Measurements from ENCODE around the gene MICALL1.

The MICALL1 gene

GRCh38 chr22:37893583-37893983, 12.5 kb upstream of the MICALL1 start:
- Histone ChIP-seq H3K9ac (ENCODE audit: low read length) (no peak overlapping the region), H3K27me3 (ENCODE audit: control insufficient read depth in 1 of 2, insufficient read depth in 2 of 2, low read length in 2 of 2) (no peaks in the 10 kb centered on the region), H3K27ac (ENCODE audit: low read depth, low read length) (peak overlapping the region; percentile 91), H3K4me1 (ENCODE audit: insufficient read depth, low read length) (peaks cover 53% of the 10 kb centered on the region), H3K4me3 (ENCODE audit: low read depth in 1 of 2, low read length in 2 of 2) (no peak overlapping the region), H3K9me3 (ENCODE audit: low read length) (no peaks in the 10 kb centered on the region), H3K36me3 (ENCODE audit: insufficient read depth, low read length) (peaks cover 13% of the 10 kb centered on the region)

DNA sequence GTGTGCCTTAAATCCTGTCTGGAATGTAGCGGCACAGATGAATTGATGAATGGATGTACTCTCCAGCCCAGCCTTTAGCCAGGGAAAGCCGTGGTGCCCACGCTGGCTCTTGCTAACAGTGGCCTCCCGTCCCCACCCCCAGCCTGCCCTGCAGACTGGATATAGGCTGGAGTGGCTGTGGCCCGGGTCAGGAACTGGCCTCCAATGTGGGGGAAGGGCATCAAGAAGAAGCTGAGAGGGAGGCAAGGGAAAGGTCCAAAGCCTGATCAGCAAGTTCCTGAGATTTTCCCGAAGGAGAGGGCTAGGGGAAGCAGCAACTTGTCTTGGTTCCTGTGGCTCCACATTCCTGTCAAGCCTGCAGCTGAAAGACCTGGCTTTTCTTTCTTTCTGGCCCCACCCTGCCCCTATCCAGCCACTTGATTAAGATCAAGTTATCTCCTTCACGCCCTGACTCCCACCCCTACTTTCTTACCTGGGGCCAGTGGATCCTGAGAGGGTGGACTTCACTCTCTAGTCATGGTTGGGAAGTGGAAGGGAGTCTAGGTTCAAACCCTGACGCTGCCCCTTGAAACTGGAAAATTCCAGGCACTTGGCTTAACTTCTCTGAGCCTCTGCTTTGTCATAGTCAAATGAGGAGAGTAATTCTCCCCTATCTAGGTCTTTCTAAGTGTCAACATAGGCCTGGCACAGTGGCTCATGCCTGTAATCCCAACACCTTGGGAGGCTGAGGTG, 11.0 kb upstream of the MICALL1 start:
- Histone ChIP-seq H3K27ac (ENCODE audit: low read depth, low read length) (peak overlapping the region; percentile 56), H3K4me3 (ENCODE audit: low read depth in 1 of 2, low read length in 2 of 2) (no peak overlapping the region), H3K36me3 (ENCODE audit: insufficient read depth, low read length) (peaks cover 2% of the 10 kb centered on the region), H3K9ac (ENCODE audit: low read length) (no peak overlapping the region), H3K27me3 (ENCODE audit: control insufficient read depth in 1 of 2, insufficient read depth in 2 of 2, low read length in 2 of 2) (no peaks in the 10 kb centered on the region), H3K9me3 (ENCODE audit: low read length) (no peaks in the 10 kb centered on the region), H3K4me1 (ENCODE audit: insufficient read depth, low read length) (peaks cover 51% of the 10 kb centered on the region)

DNA sequence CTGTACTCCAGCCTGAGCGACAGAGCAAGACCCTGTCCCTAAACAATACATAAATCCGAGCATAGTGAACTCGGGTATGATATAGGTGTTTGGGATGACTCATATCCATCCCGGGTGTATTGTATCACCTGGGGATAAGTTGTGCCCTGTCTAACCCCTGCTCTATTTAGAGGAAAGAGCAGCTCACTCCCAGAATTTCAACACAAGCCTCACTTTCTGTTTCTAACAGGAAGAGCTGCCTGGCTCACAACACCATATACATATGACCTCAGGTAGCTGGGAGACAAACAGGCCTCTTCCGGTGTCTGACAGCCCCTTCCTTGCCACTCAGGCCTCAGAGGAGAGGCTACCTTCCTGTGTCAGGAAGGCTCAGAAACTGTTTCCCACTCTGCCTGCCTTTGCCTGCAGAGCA, 9.9 kb upstream of the MICALL1 start:
- Histone ChIP-seq H3K4me1 (ENCODE audit: insufficient read depth, low read length) (peaks cover 51% of the 10 kb centered on the region), H3K4me3 (ENCODE audit: low read depth in 1 of 2, low read length in 2 of 2) (no peak overlapping the region), H3K36me3 (ENCODE audit: insufficient read depth, low read length) (no peaks in the 10 kb centered on the region), H3K27ac (ENCODE audit: low read depth, low read length) (peak overlapping the region; percentile 38), H3K9ac (ENCODE audit: low read length) (no peak overlapping the region), H3K9me3 (ENCODE audit: low read length) (no peaks in the 10 kb centered on the region), H3K27me3 (ENCODE audit: control insufficient read depth in 1 of 2, insufficient read depth in 2 of 2, low read length in 2 of 2) (no peaks in the 10 kb centered on the region)

DNA sequence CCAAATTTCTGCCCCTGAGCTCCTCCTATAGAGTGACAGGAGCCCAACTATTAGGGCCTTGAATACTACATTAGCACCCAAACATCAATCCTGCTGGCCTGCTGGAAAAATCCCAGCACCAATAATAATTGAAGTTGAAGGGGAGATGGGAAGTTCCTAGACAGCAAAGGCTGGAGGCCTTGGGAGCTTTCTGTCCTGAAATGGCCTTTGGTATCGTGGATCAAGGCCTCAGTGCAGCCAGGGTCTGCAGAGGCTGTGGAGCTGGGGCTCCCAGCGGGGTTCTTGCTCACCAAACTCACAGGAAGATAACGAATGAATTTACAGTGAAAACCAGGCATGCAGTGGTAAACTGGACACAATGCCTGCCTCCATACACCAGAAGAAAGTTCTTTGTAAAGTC, 9.2 kb upstream of the MICALL1 start:
- Histone ChIP-seq H3K27me3 (ENCODE audit: control insufficient read depth in 1 of 2, insufficient read depth in 2 of 2, low read length in 2 of 2) (no peaks in the 10 kb centered on the region), H3K4me3 (ENCODE audit: low read depth in 1 of 2, low read length in 2 of 2) (no peak overlapping the region), H3K9ac (ENCODE audit: low read length) (no peak overlapping the region), H3K9me3 (ENCODE audit: low read length) (no peaks in the 10 kb centered on the region), H3K27ac (ENCODE audit: low read depth, low read length) (peak overlapping the region; percentile 63), H3K4me1 (ENCODE audit: insufficient read depth, low read length) (peaks cover 44% of the 10 kb centered on the region), H3K36me3 (ENCODE audit: insufficient read depth, low read length) (no peaks in the 10 kb centered on the region)

- Histone ChIP-seq H3K9me3 (ENCODE audit: low read length) (no peaks in the 10 kb centered on the region), H3K27ac (ENCODE audit: low read depth, low read length) (peak overlapping the region; percentile 58), H3K36me3 (ENCODE audit: insufficient read depth, low read length) (no peaks in the 10 kb centered on the region), H3K27me3 (ENCODE audit: control insufficient read depth in 1 of 2, insufficient read depth in 2 of 2, low read length in 2 of 2) (no peaks in the 10 kb centered on the region), H3K4me1 (ENCODE audit: insufficient read depth, low read length) (peaks cover 35% of the 10 kb centered on the region), H3K4me3 (ENCODE audit: low read depth in 1 of 2, low read length in 2 of 2) (no peak overlapping the region), H3K9ac (ENCODE audit: low read length) (no peak overlapping the region)
Measured at GRCh38 chr22:37897807-37898206, 8.3 kb upstream of the MICALL1 start.

GRCh38 chr22:37898441-37899181, 7.5 kb upstream of the MICALL1 start:
- H3K27ac ChIP-seq (ENCODE audit: low read depth, low read length), result no peak overlapping the region
- no peaks in the 10 kb centered on the region for H3K27me3 ChIP-seq (ENCODE audit: control insufficient read depth in 1 of 2, insufficient read depth in 2 of 2, low read length in 2 of 2)
- no peak overlapping the region for H3K9ac ChIP-seq (ENCODE audit: low read length)
- H3K36me3 ChIP-seq (ENCODE audit: insufficient read depth, low read length), result no peaks in the 10 kb centered on the region
- peaks cover 27% of the 10 kb centered on the region for H3K4me1 ChIP-seq (ENCODE audit: insufficient read depth, low read length)
- no peaks in the 10 kb centered on the region for H3K9me3 ChIP-seq (ENCODE audit: low read length)
- no peak overlapping the region for H3K4me3 ChIP-seq (ENCODE audit: low read depth in 1 of 2, low read length in 2 of 2)

DNA sequence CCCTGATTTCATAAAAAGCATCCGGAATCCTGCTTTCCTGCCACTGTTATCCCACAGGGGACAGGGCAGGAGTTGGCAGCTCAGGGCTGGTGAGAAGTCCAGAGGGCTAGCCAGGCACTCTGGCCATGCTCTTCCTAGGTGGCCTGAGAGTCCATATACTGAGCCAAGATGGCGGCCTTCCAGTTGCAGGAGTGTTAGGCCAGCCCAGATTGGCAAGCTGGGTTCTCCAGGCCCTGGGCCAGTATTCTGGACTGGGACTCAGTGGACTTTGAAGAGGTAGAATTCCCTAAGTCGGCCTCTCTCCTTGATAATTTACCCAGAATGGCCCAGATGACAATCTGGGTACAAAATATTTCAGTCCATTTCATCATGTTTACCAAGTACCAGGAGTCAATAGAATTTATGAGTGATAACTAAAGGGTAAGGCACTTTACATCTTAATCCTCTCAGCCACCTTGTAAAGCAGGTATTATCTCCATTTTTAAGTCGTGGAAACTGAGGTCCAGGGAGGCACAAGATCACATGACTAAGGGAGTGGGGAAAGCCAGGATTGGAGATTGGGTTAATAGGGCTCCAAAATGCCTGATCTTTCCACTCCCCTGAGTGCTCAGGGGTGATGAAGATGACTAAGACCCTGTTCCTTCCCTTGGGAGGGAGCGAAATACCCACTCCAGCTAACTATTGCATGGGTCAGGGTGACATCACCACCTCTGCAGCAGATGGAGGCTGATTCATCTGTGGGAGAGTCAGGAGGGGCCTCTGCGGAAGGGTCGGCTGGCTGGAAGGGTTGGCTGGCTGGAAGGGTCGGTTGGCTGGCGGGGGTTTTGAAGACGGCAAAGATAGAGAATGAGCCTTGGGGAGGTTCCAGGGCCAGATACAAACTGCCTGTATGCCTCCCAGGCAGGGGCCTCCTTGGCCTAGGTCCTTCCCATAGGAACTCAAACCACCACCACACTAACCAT, 1.2 kb upstream of the MICALL1 start:
- Histone ChIP-seq H3K4me3 (ENCODE audit: low read depth in 1 of 2, low read length in 2 of 2) (peak overlapping the region in 1 of 2 donors; percentile 55), H3K27ac (ENCODE audit: low read depth, low read length) (peak overlapping the region; percentile 92), H3K36me3 (ENCODE audit: insufficient read depth, low read length) (no peaks in the 10 kb centered on the region), H3K9me3 (ENCODE audit: low read length) (no peaks in the 10 kb centered on the region), H3K9ac (ENCODE audit: low read length) (no peak overlapping the region), H3K4me1 (ENCODE audit: insufficient read depth, low read length) (peaks cover 23% of the 10 kb centered on the region), H3K27me3 (ENCODE audit: control insufficient read depth in 1 of 2, insufficient read depth in 2 of 2, low read length in 2 of 2) (no peaks in the 10 kb centered on the region)

- peak overlapping the region; percentile 38 to 78 for H3K4me3 ChIP-seq (ENCODE audit: low read depth in 1 of 2, low read length in 2 of 2)
- H3K27ac ChIP-seq (ENCODE audit: low read depth, low read length), result peak overlapping the region; percentile 93
- H3K9me3 ChIP-seq (ENCODE audit: low read length), result no peaks in the 10 kb centered on the region
- no peaks in the 10 kb centered on the region for H3K27me3 ChIP-seq (ENCODE audit: control insufficient read depth in 1 of 2, insufficient read depth in 2 of 2, low read length in 2 of 2)
- peak overlapping the region; percentile 65 for H3K9ac ChIP-seq (ENCODE audit: low read length)
- H3K36me3 ChIP-seq (ENCODE audit: insufficient read depth, low read length), result no peaks in the 10 kb centered on the region
- peaks cover 39% of the 10 kb centered on the region for H3K4me1 ChIP-seq (ENCODE audit: insufficient read depth, low read length)
Measured at GRCh38 chr22:37906364-37907008, 389 bp downstream of the MICALL1 start.

DNA sequence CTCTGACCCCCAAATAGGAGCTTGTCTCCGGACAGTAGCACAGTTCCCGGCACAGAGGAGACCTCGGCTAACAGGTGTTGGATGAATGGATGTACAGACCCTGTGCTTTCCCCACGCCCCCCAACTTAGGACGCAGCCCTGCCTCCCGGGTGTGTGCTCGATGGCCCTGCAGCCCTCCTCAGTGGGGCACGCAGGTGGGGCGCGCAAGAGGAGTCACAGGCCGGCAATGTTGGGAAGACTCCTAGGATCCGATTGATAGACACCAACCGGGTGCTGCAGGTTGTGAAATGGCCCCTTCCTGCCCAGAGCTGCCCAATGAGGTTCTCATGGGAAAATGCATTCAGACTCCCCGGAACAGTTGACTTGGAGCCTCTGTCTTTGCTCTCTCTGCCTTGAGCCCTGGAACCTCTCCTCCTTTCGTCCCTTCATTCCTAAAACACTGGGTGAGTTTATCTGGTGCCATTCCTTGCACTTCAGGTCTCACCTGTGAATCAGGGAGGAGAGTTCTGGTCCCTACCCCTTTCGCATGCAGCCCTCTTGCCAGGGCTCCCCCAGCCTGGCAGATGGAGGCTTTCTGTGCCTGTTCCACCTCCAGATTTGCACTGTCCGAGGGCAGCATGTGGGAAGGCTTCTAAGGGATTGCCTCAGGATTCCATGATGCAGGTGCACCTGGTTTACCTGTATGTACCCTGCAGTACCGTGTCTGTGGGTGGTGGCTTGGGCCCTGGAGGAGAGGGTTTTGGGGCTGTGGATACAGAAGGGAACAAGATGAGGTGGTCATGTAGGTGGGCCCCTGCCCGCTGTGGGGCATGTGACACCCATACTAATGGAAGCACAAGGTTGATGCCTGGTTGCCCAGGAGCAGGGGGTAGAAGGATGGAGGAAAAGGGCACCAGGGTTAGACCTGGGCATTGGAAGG, 1.2 kb downstream of the MICALL1 start:
- H3K4me1 ChIP-seq (ENCODE audit: insufficient read depth, low read length), result peaks cover 48% of the 10 kb centered on the region
- peak overlapping the region; percentile 65 for H3K9ac ChIP-seq (ENCODE audit: low read length)

DNA sequence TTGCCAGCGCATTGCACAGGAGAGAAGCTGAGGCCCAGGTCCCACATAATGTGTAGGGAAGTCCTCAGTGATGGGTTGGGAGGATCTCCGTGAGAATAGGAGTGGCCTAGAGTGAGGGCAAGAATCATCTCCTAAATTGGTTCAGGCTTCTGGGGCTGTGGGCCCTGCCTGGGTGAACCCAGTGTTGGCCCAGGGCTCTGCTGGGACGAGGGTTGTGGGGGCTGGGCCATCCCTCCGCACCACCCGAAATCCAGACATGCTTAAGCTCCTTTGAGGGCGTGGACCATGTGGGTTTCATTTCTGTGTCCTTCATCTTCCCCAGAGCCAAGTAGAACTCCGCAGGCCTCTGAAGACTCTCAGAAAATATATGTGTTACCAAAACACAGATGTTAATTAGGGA, 3.7 kb downstream of the MICALL1 start:
- Histone ChIP-seq H3K27me3 (ENCODE audit: control insufficient read depth in 1 of 2, insufficient read depth in 2 of 2, low read length in 2 of 2) (no peaks in the 10 kb centered on the region), H3K9ac (ENCODE audit: low read length) (peak overlapping the region; percentile 46), H3K9me3 (ENCODE audit: low read length) (no peaks in the 10 kb centered on the region), H3K4me1 (ENCODE audit: insufficient read depth, low read length) (peaks cover 48% of the 10 kb centered on the region), H3K27ac (ENCODE audit: low read depth, low read length) (peak overlapping the region; percentile 83), H3K4me3 (ENCODE audit: low read depth in 1 of 2, low read length in 2 of 2) (no peak overlapping the region), H3K36me3 (ENCODE audit: insufficient read depth, low read length) (peaks cover 11% of the 10 kb centered on the region)

More for the DNA sequence above, 1.2 kb downstream of the MICALL1 start:
- Histone ChIP-seq H3K9me3 (ENCODE audit: low read length) (no peaks in the 10 kb centered on the region), H3K27ac (ENCODE audit: low read depth, low read length) (peak overlapping the region; percentile 93), H3K4me3 (ENCODE audit: low read depth in 1 of 2, low read length in 2 of 2) (peak overlapping the region; percentile 38 to 78), H3K27me3 (ENCODE audit: control insufficient read depth in 1 of 2, insufficient read depth in 2 of 2, low read length in 2 of 2) (no peaks in the 10 kb centered on the region), H3K36me3 (ENCODE audit: insufficient read depth, low read length) (no peaks in the 10 kb centered on the region)

Measured in muscle layer of colon (tissue), 2 donors.